ENCODE results near the gene ATP6AP1. TPM values are rescaled to one million over a fixed set of nuclear protein-coding genes. Genes with fewer than 3 reads are reported as not detected.

The ATP6AP1 gene
- total RNA-seq, 1 experiment from 2014 or later = 112 TPM

DNA sequence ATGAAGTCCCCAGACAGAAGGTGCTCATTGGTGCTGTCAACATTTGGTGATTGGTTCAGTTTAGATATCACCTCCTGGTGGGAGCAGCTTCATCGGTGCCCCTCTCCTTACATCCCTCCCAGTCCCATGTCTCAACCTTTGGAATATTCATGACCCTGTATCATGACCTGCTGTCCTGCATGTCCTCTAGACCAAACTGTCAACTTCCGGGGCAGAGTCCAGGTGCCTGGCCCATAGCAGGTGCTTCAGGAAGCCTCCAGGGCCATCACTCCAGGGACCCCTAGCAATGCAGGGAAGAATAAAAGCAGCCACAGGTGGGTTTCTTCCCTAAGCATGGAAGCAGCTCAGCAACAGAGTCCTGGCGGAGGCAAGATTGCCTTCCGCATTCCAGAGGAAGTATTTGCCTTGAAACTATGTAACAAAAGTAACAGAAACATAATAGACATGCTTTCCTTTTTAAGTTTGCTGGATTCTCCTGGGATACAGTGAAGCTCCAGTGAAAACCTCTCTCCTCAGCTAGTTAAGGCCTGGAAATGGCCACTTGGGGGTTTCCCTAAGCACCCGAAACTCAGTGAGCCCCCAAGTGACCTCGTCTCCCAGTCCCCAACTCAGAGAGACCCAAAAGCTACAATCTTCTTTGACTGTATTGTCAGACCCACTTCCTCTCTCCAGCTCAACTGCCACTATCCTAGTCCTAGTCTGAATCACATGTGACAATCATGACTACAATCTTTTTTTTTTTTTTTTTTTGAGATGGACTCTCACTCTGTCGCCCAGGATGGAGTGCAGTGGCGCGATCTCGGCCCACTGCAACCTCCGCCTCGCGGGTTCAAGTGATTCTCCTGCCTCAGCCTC, 1.3 kb upstream of the ATP6AP1 start:
- Mint-ChIP-seq H3K36me3 (ENCODE audit: insufficient read depth, unreplicated experiment) (peaks cover 11% of the 10 kb centered on the region), H3K4me1 (ENCODE audit: low read depth, unreplicated experiment) (peaks cover 14% of the 10 kb centered on the region), H3K27me3 (ENCODE audit: insufficient read depth, unreplicated experiment) (no peaks in the 10 kb centered on the region), H3K27ac (ENCODE audit: unreplicated experiment) (no peak overlapping the region), H3K4me3 (ENCODE audit: unreplicated experiment) (peak overlapping the region; percentile 82), H3K9me3 (ENCODE audit: unreplicated experiment) (no peaks in the 10 kb centered on the region)
- ChIA-PET CTCF (interaction anchor here (0.6 kb wide), 1 partner anchor 110 kb away, joined by 4 read pairs; no protein-coding TSS in a partner anchor), POLR2A (no interaction called here)
- H3K9me3 ChIP-seq = no peaks in the 10 kb centered on the region
- no peaks in the 10 kb centered on the region for H3K27me3 ChIP-seq (replicated peaks; ENCODE audit: control insufficient read depth, insufficient read depth, low read length)
- no peak overlapping the region for H3K4me3 ChIP-seq (ENCODE audit: low read depth, low read length)
- H3K36me3 ChIP-seq (ENCODE audit: control insufficient read depth, insufficient read depth, low read length) = no peaks in the 10 kb centered on the region
- H3K4me1 ChIP-seq = peaks cover 10% of the 10 kb centered on the region; the same call in 1 of the 2 replicates
- BruUV-seq (replicated peaks) = no TSS peak
- DNase-seq = no peak
- TF ChIP-seq, protein P1, sequence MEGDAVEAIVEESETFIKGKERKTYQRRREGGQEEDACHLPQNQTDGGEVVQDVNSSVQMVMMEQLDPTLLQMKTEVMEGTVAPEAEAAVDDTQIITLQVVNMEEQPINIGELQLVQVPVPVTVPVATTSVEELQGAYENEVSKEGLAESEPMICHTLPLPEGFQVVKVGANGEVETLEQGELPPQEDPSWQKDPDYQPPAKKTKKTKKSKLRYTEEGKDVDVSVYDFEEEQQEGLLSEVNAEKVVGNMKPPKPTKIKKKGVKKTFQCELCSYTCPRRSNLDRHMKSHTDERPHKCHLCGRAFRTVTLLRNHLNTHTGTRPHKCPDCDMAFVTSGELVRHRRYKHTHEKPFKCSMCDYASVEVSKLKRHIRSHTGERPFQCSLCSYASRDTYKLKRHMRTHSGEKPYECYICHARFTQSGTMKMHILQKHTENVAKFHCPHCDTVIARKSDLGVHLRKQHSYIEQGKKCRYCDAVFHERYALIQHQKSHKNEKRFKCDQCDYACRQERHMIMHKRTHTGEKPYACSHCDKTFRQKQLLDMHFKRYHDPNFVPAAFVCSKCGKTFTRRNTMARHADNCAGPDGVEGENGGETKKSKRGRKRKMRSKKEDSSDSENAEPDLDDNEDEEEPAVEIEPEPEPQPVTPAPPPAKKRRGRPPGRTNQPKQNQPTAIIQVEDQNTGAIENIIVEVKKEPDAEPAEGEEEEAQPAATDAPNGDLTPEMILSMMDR (IDR thresholded peaks at IDR 0.05; ENCODE audit: insufficient read depth in 1 of 2, low read depth in 1 of 2, low read length in 1 of 2, severe bottlenecking in 1 of 2, unreplicated experiment in 1 of 2) = no peak
- intact Hi-C loops (cut with micrococcal nuclease; ENCODE audit: unreplicated experiment) = no loop called here

DNA sequence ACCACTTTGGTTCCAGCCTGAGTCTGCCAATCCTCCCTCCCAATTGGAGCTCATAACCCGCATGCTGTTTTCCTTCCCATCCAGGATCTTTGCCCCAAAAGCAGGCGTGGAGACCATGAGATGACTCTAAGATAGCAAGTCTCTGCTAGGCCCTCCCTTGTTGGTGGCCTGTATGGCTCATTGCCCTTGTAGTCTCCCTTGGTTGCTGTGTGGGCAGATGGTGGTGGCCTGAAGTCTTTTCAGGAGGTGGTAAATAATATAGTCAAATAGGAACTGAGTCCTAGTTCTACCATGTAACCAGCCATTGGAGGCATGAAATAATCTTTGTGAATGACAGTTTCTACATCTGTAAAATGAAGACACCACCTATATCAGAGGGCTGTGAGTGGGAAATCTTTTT, 1.2 kb downstream of the ATP6AP1 start:
- Mint-ChIP-seq H3K4me1 (ENCODE audit: low read depth, unreplicated experiment) (peaks cover 14% of the 10 kb centered on the region), H3K4me3 (ENCODE audit: unreplicated experiment) (peak overlapping the region; percentile 82), H3K9me3 (ENCODE audit: unreplicated experiment) (no peaks in the 10 kb centered on the region), H3K27me3 (ENCODE audit: insufficient read depth, unreplicated experiment) (no peaks in the 10 kb centered on the region), H3K36me3 (ENCODE audit: insufficient read depth, unreplicated experiment) (peaks cover 11% of the 10 kb centered on the region), H3K27ac (ENCODE audit: unreplicated experiment) (no peak overlapping the region)
- no peak for DNase-seq
- Histone ChIP-seq H3K4me1 (peaks cover 10% of the 10 kb centered on the region; the same call in 1 of the 2 replicates), H3K27me3 (replicated peaks; ENCODE audit: control insufficient read depth, insufficient read depth, low read length) (no peaks in the 10 kb centered on the region), H3K36me3 (ENCODE audit: control insufficient read depth, insufficient read depth, low read length) (no peaks in the 10 kb centered on the region), H3K9me3 (no peaks in the 10 kb centered on the region), H3K4me3 (ENCODE audit: low read depth, low read length) (peak overlapping the region; percentile 73)
- intact Hi-C loops (cut with micrococcal nuclease; ENCODE audit: unreplicated experiment) = no loop called here
- POLR2A ChIA-PET = no interaction called here
- no TSS peak for BruUV-seq (replicated peaks)
- TF ChIP-seq, protein P1 (IDR thresholded peaks at IDR 0.05; ENCODE audit: insufficient read depth in 1 of 2, low read depth in 1 of 2, low read length in 1 of 2, severe bottlenecking in 1 of 2, unreplicated experiment in 1 of 2) = no peak
- CTCF ChIA-PET = interaction anchor here (0.7 kb wide), 1 partner anchor 96 kb away, joined by 3 read pairs; no protein-coding TSS in a partner anchor

DNA sequence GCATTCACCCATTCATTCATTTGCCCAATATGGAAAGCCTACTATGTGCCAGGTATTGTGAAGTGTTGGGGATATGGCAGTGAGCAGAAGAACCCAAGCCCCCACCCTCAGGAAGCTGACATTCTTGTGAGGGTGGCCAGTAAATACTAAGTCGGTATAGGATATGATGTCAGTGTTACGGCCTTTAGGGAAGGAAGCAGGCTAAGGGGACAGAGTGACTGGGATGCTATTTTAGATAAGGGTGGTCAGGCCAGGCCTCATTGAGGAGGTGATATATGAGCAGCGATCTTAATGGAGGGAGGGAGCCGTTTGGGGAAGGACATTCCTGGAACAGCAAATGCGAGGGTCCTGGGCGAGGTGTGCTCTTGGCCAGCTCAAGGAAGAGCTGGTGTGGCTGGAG, 2.0 kb downstream of the ATP6AP1 start:
- peaks cover 11% of the 10 kb centered on the region for H3K36me3 Mint-ChIP-seq (ENCODE audit: insufficient read depth, unreplicated experiment)
- ChIA-PET CTCF (no interaction called here), POLR2A (no interaction called here)
- TF ChIP-seq, protein P1 (IDR thresholded peaks at IDR 0.05; ENCODE audit: insufficient read depth in 1 of 2, low read depth in 1 of 2, low read length in 1 of 2, severe bottlenecking in 1 of 2, unreplicated experiment in 1 of 2) = no peak
- no peak overlapping the region for H3K4me3 ChIP-seq (ENCODE audit: low read depth, low read length)
- H3K4me3 Mint-ChIP-seq (ENCODE audit: unreplicated experiment) = peak overlapping the region; percentile 18
- no peaks in the 10 kb centered on the region for H3K27me3 Mint-ChIP-seq (ENCODE audit: insufficient read depth, unreplicated experiment)
- H3K4me1 ChIP-seq = peaks cover 10% of the 10 kb centered on the region; the same call in 1 of the 2 replicates
- H3K4me1 Mint-ChIP-seq (ENCODE audit: low read depth, unreplicated experiment) = peaks cover 14% of the 10 kb centered on the region
- no peaks in the 10 kb centered on the region for H3K36me3 ChIP-seq (ENCODE audit: control insufficient read depth, insufficient read depth, low read length)
- no peaks in the 10 kb centered on the region for H3K9me3 Mint-ChIP-seq (ENCODE audit: unreplicated experiment)
- no peak for DNase-seq
- no peaks in the 10 kb centered on the region for H3K27me3 ChIP-seq (replicated peaks; ENCODE audit: control insufficient read depth, insufficient read depth, low read length)
- H3K9me3 ChIP-seq = no peaks in the 10 kb centered on the region
- no TSS peak for BruUV-seq (replicated peaks)
- no peak overlapping the region for H3K27ac Mint-ChIP-seq (ENCODE audit: unreplicated experiment)
- intact Hi-C loops (cut with micrococcal nuclease; ENCODE audit: unreplicated experiment) = no loop called here
